KMS-11 (cell line): ENCODE results near the gene GDF15.

ENCODE experiments used
- H2AFZ ChIP-seq: fragments of 200-600 bp; sonication (generic); 2 replicates; pipeline ENCODE4 v1.6.1; 2016; ENCODE audit warnings: antibody characterized with exemption, mixed run types, low read depth
- H3K27ac ChIP-seq: fragments of 200-600 bp; sonication (generic); 2 replicates; pipeline ENCODE4 v1.6.1; 2016; ENCODE audit warnings: mild to moderate bottlenecking, mixed run types
- H3K27me3 ChIP-seq: fragments of 200-600 bp; sonication (generic); 2 replicates; pipeline ENCODE4 v1.6.1; 2017; ENCODE audit warnings: mild to moderate bottlenecking, low read depth, mixed run types, moderate library complexity; ENCODE audit not compliant: insufficient read depth
- H3K36me3 ChIP-seq: fragments of 200-600 bp; sonication (generic); 2 replicates; pipeline ENCODE4 v1.6.1; 2017; ENCODE audit warnings: mild to moderate bottlenecking, mixed run types; ENCODE audit not compliant: insufficient read depth
- H3K4me1 ChIP-seq: fragments of 200-600 bp; sonication (generic); 2 replicates; pipeline ENCODE4 v1.6.1; 2016; ENCODE audit warnings: mild to moderate bottlenecking, low read depth, mixed run types; ENCODE audit not compliant: poor library complexity, severe bottlenecking
- H3K4me2 ChIP-seq: fragments of 200-600 bp; sonication (generic); 2 replicates; pipeline ENCODE4 v1.7.0; 2016; ENCODE audit warnings: mild to moderate bottlenecking, mixed run types
- H3K4me3 ChIP-seq: fragments of 200-600 bp; sonication (generic); IDR thresholded peaks from 2 replicates; pipeline ENCODE4 v1.6.1; 2017; ENCODE audit warnings: low read depth, low read length, mixed read lengths; ENCODE audit not compliant: insufficient read depth
- H3K79me2 ChIP-seq: fragments of 200-600 bp; sonication (generic); 2 replicates; pipeline ENCODE4 v1.6.1; 2016; ENCODE audit warnings: low read depth, mixed run types; ENCODE audit not compliant: insufficient read depth
- H3K9ac ChIP-seq: fragments of 200-600 bp; sonication (generic); 2 replicates; pipeline ENCODE4 v1.6.1; 2016; ENCODE audit warnings: mild to moderate bottlenecking, mixed run types
- H4K20me1 ChIP-seq: fragments of 200-600 bp; sonication (generic); 2 replicates; pipeline ENCODE4 v1.6.1; 2016; ENCODE audit warnings: mild to moderate bottlenecking, mixed run types; ENCODE audit not compliant: insufficient read depth
- TF ChIP-seq, protein P1 (sequence below): fragments of 200-600 bp; sonication (generic); conservative IDR thresholded peaks from 2 replicates; pipeline ENCODE4 v1.6.1; 2017; ENCODE audit warnings: low read depth, mild to moderate bottlenecking, antibody characterized with exemption, low read length, moderate library complexity, mixed read lengths

GDF15 gene

DNA sequence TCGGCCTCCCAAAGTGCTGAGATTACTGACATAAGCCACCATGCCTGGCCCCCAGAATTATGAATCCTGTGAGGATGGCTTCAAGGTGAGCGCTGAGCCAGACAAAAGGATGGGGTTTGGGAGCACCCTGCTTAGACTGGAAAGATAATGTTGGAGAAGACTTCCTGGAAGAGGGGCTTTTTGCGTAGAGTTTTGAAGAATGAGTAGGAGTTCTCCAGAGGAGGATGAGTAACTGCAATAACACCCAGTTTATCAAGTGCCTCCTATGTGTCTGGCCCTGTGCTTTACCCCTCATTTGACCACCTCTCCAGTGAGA is 641 bp upstream of the GDF15 start:
- no peak overlapping the region for H3K4me2 ChIP-seq
- no peaks in the 10 kb centered on the region for H3K79me2 ChIP-seq
- H3K27ac ChIP-seq: no peak overlapping the region

DNA sequence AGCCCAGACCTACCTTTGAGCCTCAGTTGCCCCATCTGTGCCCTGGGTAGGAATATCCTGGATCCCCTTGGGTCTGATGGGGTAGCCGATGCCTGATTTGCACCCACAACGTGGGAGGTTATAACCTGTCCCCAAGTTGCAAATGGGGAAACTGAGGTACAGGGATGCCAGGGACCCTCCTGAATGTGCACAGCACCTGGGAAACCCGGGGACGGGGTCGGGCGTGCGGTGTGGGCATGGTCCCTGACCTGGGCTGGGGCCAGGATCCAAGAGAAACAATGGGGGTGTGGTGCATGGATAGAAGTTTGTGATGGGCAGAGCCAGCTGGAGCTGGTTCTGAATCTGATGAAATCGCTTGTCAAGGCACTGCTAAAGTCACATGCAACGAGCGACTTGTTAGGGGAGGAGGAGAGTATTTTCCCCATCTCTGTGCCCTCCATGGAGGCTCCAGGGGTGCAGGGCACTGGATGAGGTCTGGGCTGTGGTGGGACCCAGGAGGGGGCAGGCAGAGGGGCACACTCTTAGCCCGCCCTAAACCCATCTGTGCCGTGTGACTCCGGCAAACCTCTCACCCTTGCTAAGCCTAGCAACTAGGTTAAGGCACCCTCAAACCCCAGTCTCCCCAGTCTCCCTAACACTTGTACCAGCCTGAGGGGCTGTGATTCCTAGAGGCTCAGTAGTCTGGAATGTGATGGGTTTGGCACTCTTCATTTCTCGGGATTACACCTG is 749 bp downstream of the GDF15 start:
- Histone ChIP-seq H3K27ac (no peak overlapping the region), H2AFZ (no peak overlapping the region), H3K4me3 (no peak overlapping the region), H3K4me2 (no peak overlapping the region), H4K20me1 (no peaks in the 10 kb centered on the region), H3K36me3 (no peaks in the 10 kb centered on the region), H3K9ac (no peak overlapping the region), H3K4me1 (no peaks in the 10 kb centered on the region), H3K27me3 (peaks cover 33% of the 10 kb centered on the region; the same call in 1 of the 2 replicates), H3K79me2 (no peaks in the 10 kb centered on the region)
- TF ChIP-seq, protein P1, sequence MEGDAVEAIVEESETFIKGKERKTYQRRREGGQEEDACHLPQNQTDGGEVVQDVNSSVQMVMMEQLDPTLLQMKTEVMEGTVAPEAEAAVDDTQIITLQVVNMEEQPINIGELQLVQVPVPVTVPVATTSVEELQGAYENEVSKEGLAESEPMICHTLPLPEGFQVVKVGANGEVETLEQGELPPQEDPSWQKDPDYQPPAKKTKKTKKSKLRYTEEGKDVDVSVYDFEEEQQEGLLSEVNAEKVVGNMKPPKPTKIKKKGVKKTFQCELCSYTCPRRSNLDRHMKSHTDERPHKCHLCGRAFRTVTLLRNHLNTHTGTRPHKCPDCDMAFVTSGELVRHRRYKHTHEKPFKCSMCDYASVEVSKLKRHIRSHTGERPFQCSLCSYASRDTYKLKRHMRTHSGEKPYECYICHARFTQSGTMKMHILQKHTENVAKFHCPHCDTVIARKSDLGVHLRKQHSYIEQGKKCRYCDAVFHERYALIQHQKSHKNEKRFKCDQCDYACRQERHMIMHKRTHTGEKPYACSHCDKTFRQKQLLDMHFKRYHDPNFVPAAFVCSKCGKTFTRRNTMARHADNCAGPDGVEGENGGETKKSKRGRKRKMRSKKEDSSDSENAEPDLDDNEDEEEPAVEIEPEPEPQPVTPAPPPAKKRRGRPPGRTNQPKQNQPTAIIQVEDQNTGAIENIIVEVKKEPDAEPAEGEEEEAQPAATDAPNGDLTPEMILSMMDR: no peak

More for the DNA sequence above, 641 bp upstream of the GDF15 start:
- no peak overlapping the region for H3K4me3 ChIP-seq
- H3K9ac ChIP-seq: no peak overlapping the region
- H3K27me3 ChIP-seq: peaks cover 33% of the 10 kb centered on the region; the same call in 1 of the 2 replicates
- H3K36me3 ChIP-seq: no peaks in the 10 kb centered on the region
- TF ChIP-seq, protein P1: no peak
- H2AFZ ChIP-seq: no peak overlapping the region
- no peaks in the 10 kb centered on the region for H4K20me1 ChIP-seq
- no peaks in the 10 kb centered on the region for H3K4me1 ChIP-seq

DNA sequence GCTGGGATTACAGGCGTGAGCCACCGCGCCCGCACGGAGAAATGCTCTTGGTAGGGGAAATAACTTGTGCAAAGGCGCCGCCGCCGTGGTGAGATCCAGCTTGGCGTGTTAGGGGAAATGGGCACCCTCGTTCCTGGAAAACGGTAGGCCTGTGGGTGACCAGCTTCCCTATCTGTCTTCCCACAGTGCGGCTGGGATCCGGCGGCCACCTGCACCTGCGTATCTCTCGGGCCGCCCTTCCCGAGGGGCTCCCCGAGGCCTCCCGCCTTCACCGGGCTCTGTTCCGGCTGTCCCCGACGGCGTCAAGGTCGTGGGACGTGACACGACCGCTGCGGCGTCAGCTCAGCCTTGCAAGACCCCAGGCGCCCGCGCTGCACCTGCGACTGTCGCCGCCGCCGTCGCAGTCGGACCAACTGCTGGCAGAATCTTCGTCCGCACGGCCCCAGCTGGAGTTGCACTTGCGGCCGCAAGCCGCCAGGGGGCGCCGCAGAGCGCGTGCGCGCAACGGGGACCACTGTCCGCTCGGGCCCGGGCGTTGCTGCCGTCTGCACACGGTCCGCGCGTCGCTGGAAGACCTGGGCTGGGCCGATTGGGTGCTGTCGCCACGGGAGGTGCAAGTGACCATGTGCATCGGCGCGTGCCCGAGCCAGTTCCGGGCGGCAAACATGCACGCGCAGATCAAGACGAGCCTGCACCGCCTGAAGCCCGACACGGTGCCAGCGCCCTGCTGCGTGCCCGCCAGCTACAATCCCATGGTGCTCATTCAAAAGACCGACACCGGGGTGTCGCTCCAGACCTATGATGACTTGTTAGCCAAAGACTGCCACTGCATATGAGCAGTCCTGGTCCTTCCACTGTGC is 2.4 kb downstream of the GDF15 start:
- Histone ChIP-seq H2AFZ (no peak overlapping the region), H3K27ac (no peak overlapping the region)

DNA sequence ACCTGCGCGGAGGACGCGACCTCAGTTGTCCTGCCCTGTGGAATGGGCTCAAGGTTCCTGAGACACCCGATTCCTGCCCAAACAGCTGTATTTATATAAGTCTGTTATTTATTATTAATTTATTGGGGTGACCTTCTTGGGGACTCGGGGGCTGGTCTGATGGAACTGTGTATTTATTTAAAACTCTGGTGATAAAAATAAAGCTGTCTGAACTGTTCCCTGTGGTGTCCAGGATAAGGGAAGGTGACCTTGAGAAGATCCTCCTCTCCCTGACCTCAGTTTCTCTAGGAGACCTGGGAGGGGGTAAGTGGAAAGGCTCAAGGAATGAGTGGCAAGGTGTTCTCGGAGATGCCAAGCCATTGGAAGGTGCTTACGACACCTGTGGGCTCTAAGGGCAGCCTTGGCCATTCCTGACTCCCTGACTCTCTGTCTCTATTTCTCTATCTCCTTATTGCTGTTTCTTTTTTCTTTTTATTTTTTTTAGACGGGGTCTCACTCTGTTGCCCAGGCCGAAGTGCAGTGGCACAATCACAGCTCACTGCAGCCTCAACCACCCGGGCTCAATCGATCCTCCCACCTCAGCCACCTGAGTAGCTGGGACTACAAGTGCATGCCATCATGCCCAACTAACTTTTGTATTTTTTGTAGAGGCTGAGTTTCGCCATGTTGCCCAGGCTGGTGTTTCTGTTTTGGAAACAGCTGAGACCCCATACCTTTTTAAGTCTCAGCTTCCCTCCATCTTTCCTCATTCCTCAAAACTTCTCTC is 3.2 kb downstream of the GDF15 start:
- Histone ChIP-seq H2AFZ (no peak overlapping the region), H4K20me1 (no peaks in the 10 kb centered on the region), H3K79me2 (no peaks in the 10 kb centered on the region), H3K4me1 (no peaks in the 10 kb centered on the region), H3K27me3 (peaks cover 50% of the 10 kb centered on the region; the same call in 1 of the 2 replicates), H3K4me2 (no peak overlapping the region), H3K9ac (no peak overlapping the region), H3K36me3 (no peaks in the 10 kb centered on the region), H3K4me3 (no peak overlapping the region), H3K27ac (no peak overlapping the region)
- TF ChIP-seq, protein P1: no peak

More for the DNA sequence above, 2.4 kb downstream of the GDF15 start:
- Histone ChIP-seq H3K4me3 (no peak overlapping the region), H3K4me2 (no peak overlapping the region), H3K79me2 (no peaks in the 10 kb centered on the region), H3K27me3 (peaks cover 43% of the 10 kb centered on the region; the same call in 1 of the 2 replicates), H3K4me1 (no peaks in the 10 kb centered on the region), H3K36me3 (no peaks in the 10 kb centered on the region), H3K9ac (no peak overlapping the region), H4K20me1 (no peaks in the 10 kb centered on the region)
- TF ChIP-seq, protein P1: peak; percentile 63
